ENCODE measurements around the gene CDRT4.

CDRT4 gene

GRCh38 chr17:15392326-15392741 is 75.1 kb downstream of the CDRT4 start:
- DNase-seq (ENCODE audit: low spot score) = no peak
- TF ChIP-seq CTCF (IDR thresholded peaks at IDR 0.05; ENCODE audit: extremely low read depth, missing control alignments) = no peak

GRCh38 chr17:15388356-15389041 is 78.9 kb downstream of the CDRT4 start:
- no peak for TF ChIP-seq CTCF (IDR thresholded peaks at IDR 0.05; ENCODE audit: extremely low read depth, missing control alignments)
- no peak for DNase-seq (ENCODE audit: low spot score)

DNA sequence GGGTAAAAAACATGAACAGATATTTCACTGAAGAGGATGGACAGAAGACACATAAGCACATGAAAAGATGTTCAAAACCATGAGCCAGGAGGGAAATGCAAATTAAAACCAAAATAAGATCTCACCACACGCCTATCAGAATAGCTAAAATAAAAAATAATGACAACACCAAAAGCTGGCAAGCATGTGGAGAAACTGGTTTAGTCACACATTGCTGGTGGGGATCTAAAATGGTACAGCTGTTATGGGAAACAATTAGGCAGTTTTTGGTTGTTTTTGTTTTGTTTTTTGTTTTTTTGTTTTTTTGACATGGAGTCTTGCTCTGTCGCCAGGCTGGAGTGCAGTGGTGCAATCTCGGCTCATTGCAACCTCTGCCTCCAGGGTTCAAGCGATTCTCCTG is 81.3 kb downstream of the CDRT4 start:
- no peak for DNase-seq (ENCODE audit: low spot score)
- TF ChIP-seq CTCF (IDR thresholded peaks at IDR 0.05; ENCODE audit: extremely low read depth, missing control alignments) = no peak
